ENCODE results near the gene ADARB2. TPM values are rescaled to one million over a fixed set of nuclear protein-coding genes. Genes with fewer than 3 reads are reported as not detected.
"Not testable (repeated sequence)": the region's sequence is repeated elsewhere in the genome, so short reads cannot be mapped to it uniquely, and the experiment has no call there.

The ADARB2 gene
- total RNA-seq, 1 donor from 2014 or later: 0.19 TPM

DNA sequence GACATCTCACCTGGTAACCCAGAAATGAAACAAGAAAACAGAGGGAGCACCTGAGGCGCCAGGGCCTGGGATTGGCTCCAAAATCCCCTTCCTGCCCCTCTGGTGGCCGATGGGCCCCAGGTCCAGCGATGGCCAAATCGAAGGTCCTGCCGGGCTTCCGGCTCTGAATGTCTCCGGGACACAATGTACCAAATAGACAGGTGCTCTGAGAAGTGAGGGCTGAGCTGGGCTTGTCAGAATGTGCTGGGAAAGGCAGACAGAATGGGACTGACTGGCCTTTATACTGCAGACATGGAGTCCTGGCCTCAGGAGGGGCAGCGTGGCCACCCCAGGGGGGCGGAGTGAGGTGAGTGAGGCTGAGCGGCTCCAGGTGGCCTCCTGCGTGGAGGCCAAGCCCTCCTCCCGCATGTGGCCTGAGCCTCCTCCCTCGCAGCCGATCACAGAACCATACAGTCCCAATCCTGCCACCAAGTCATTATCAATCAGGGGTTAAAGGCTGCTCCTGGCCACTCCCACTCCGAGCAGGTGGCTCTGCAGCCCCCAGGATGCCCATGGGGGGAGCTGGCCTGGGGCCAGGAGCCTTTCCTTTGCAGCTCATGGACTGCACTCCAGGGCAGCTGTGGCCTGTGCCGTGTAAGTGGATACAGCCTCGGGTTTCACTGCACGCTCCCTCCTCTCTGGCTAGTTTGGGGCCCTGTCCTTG lies 185.5 kb downstream of the ADARB2 start:
- no peak for DNase-seq (ENCODE audit: low read depth)

DNA sequence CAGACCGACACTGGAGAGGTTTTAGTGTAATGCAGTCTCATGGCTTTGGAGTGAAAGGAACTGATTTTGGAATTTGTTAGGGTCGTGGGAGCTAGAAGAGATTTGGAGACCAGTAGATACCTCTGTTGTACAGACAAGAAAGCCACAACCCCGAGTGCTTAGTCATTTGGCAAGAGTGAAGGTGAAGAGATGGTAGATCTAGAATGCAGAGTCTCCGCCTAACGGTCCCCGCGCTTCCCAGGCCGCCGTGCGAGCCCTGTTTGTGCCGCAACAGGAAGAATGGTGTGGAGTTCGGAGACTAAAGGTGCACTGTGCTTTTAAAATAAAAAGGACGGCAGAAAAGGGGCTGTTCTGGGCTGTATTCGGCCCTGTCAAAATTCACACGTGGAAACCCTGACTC lies 186.7 kb downstream of the ADARB2 start:
- DNase-seq (ENCODE audit: low read depth): no peak

DNA sequence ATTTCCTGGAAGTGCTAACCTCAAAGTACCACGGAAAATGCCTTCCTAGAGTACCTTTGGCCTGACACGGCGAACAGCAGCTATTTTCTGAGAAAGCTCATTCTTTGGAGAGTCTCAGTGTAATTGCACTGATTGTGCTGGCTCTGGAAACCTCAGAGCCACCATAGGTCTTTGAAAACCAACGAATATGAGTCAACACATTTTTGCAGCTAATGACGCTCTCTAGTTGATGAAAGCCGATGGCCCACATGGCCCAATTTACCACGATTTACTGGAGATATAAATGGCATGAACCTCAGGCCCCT lies 187.1 kb downstream of the ADARB2 start:
- no peak for DNase-seq (ENCODE audit: low read depth)

DNA sequence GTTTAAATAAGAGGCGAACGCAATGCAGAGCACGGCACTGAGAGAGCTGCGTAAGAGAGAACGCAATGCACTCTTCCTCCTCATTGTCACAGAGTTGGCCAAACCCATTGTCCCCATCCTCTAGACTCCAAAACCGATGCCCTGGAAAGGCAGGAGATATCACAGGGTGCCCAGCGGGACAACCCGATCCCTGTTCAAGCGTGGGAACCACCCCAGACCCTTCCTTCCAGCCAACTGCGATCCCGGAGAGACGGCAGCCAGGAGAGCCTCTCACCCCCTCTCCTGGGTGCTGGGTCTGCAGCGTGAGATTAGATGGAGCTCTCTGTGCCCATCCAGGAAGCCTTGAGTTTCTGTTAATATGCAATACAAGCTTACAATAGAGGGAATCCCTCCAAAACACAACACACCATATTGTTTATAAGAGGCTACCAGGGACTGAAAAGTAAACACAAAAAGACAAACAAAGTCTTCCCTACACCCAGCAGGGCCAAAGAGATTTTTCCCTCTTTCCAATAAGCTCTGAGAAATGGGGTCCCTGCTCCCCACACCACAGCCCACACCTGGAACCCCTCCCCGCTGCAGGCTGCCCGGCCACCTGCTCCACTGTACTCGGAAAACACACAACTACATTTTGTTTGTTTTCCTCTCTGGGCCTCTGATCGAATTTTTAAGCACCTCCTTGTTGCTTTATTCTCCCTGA lies 187.6 kb downstream of the ADARB2 start:
- DNase-seq (ENCODE audit: low read depth): no peak

DNA sequence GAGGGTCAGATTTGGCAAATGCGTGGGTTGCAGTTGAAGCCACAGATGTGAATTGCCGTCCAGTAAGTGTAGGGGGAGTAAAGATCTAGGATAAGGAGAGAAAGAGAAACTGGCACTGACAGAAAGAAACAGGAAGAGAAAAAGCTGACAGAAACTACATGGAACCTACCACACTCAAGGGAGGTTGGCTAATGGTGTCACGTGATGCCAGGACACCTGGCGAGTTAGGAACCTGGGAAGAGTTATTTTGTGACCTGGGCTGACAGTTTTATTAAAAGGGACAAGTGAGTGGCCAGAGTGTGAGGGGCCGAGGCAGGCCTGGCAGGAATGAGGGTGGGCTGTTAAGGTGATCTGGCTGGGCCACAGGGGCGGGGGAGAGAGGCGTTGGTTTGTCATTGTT lies 188.7 kb downstream of the ADARB2 start:
- no peak for DNase-seq (ENCODE audit: low read depth)

DNA sequence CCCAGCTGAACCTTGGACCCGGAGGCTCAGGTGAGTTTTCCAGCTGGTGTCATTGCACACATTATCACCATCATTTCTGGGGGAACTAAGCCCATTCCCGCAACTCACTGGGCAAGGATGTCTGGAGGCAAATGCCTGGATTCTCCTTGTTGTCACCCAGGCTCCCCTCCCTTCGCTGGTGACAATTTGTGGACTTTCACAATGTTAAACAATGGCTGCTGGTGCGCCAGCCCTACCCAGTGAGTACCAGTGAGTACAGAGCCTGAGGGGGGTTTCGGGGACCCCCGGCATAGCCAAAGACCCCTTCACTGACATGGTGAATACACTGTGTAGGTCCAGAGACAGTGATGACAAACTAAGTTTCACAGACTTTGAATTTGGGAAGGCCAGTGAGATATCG lies 189.2 kb downstream of the ADARB2 start:
- DNase-seq (ENCODE audit: low read depth): no peak

DNA sequence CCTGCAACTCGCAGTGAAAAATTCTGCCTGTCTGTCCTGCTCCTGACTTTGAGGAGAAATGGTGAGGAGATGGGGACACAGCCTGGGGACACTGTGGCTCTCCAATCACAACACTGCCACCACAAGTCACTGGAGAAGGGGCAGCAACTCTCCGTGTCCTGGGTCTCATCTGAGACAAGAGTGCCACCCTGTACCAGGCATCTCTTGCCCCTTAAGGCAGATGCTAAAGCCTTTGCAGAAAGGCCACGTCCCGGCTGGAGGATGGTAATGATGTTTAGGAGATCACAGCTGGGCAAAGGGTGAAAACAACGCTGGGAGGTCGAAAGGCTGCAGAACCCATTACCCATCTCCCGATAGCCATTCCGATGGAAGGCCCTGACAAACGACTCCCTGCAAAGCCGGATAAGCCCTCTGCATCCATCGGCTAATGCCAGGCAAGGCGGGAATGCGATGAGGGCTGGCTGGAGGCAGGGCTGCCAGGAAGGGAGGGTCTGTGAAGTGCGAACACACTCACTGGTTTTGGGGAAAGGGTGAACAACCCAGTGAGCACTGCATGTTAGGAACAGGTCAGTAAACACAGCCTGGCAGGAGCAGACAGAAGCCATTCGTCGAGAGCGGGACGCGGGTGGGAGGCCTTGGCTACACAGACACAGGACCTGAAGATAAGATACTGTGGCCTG lies 190.8 kb downstream of the ADARB2 start:
- DNase-seq (ENCODE audit: low read depth): no peak

DNA sequence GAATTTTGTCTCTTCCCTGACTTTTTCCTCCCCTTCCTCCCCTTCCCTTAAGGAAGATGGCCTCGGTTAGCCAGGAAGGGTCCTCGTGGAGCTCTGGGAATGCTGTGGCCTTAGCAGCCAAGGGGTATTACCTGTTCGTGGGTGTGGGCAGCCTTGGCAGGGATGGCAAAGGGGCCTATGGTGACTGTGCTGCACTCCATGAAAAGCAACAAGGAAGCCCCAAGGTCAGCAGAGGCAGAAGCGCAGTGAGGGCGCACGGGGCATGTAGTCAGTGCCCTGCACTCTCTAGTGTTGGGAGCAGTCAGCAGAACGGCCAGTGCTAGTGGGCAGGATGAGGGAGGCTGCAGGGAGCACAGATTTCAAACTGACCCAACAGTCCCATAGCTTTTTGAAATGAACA lies 191.8 kb downstream of the ADARB2 start:
- DNase-seq (ENCODE audit: low read depth): no peak

DNA sequence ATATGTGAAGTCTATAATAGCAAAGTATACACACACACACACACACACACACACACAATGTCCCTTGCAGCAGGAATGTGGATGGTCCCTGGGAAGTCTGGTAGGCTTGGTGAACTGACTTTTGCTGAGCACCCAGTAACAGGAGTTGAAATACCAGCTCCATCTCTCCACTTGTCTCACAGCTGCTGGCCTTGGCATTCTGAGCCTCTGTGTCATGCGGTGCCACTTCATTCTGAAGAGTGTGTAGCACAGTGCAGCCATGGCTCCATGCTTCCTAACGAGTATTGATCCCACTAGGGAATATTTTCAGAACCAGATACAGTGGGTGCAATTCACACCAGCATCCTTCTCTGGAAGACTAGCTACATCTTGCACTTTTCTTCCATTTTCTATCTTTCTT lies 192.4 kb downstream of the ADARB2 start:
- DNase-seq (ENCODE audit: low read depth): no peak

DNA sequence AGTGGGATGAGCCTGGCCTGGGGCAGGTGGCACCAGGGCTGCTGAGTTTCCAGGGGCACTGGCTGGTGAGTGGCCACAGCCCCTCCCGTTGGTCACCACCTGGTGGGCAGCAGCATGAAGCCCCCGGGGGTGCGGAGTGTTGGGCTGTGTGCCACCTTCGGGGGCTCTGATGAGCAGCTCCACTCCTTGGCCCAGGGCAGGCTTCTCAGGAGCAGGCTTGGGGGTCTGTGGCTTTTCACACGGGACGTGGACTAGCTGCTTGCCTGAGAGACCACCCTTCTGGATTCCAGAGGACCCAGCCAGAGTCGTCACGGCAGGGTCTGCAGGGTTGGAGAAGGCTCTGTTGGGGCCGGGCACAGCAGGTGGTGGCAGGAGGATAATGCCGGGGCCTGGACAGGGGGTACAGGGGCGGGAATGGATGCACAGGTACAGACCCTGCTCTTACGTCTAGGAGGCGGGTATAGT lies 193.1 kb downstream of the ADARB2 start:
- DNase-seq (ENCODE audit: low read depth): no peak

DNA sequence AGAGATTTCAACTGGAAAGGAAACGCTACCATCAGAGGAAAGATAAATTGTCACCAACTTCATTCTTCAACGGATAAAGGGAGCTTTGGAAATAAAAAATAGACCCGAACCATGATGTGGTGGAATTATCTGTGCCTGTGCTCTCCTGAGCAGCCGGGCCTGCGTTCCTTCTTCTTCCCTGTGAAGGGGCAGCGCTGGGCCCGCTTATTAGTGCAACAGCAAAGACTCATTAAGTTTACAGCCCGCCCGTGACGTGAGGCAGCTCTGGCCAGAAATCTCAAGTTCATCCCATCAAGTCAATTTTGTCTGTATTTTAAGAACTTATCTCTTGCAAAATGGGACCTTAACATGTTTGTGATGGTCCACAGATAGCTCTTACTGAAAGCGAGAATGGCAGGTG lies 193.7 kb downstream of the ADARB2 start:
- DNase-seq (ENCODE audit: low read depth): no peak

DNA sequence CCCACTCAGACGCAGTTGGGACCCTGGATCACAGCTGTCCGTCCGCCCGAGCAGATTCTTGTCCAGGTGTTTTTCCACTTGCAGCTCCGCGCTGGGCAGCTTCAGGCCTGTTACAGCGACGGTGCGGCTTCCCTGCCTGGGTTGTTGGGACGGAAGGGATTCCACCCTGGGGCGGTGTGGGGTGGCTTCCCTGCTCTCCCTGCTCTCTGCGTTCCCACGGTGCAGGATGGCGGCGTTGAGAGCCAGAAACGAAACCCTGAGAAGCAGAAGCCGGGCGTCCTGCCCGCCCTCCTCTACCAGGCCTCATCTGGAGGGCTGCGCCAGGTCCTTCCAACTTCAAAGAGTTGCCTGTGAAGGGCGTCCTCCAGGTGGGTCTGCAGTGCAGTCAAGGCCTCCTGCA lies 194.4 kb downstream of the ADARB2 start:
- DNase-seq (ENCODE audit: low read depth): no peak

DNA sequence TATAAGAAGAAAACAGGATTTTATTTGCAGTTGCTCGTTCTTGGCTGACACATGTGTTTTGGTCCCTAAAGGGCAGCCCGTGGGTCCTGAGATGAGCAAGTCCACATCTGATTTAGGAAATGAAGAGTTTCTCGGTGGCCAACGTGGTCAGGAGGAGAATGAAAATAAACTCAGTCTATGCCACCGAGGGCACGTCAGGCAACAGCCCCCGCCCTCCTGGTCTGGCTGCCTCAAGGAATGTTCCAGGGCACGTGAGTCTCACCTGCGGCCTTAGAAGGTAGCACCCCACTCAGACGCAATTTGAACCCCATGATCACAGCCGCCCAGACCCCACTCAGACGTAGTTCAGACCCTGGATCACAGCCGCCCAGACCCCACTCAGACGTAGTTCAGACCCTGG lies 197.2 kb downstream of the ADARB2 start:
- DNase-seq (ENCODE audit: low read depth): no peak

DNA sequence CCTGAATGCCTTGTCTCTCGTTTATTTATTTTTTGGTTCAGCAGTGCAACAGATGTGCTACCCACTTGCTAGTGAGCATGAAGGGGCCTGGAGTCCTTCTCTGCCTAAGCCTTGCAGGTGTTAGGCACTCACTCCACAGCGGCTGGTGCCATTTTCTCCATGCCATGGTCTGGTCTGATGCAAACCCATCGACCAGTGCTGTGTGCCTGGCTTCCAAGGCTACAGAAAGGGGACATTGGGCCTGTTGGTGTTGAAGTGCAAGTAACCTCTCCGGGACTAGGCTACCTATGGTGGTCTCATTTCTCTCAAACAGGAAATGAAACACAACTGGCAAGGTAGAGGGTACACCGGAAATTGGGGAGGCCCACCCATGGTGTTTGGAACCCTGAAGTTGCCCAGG lies 198.1 kb downstream of the ADARB2 start:
- DNase-seq (ENCODE audit: low read depth): no peak

DNA sequence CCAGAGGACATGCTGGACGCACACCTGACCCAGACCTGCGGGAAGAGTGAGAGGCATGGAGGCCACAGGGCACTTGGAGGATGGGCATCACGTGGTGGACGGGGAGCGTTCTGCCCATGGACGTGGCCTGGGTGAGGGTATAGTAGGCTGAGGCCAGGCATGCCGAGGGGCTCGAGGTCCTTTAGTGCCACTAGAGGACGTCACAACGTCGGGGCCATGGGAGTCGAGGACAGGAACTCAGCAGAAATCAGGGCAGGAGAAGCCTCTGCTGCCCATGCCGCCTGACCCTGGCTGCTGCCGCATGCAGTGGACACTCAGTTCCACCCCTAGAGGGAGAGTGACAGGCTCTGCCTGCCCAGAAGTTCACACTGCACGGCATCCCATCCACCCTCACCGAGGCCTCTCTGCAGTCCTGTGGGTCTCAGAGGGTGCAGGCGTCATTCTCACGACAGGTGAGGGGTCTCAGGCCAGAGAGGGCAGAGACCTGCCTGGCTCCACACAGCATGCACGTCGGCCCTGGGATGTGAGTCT lies 198.7 kb downstream of the ADARB2 start:
- DNase-seq (ENCODE audit: low read depth): no peak

DNA sequence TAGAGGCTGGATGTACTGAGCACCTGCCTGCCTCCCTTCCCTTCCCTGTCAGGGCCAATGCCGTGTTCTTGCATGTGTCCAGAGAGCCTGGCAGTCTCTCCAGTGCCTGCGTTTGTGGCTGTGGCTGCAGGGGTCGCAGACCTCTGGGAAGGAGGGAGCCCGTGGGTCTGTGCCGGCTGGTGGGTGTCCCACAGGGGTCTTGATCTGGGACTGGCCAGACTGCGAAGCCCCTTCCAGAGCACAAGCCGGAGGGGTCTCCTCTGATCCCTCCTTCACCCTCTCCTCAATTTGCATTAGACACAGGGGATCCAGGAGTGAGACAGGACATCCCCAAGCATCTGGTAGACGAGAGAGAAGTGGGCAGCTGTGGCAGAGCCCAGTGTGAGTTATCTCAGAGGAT lies 199.2 kb downstream of the ADARB2 start:
- DNase-seq (ENCODE audit: low read depth): no peak

DNA sequence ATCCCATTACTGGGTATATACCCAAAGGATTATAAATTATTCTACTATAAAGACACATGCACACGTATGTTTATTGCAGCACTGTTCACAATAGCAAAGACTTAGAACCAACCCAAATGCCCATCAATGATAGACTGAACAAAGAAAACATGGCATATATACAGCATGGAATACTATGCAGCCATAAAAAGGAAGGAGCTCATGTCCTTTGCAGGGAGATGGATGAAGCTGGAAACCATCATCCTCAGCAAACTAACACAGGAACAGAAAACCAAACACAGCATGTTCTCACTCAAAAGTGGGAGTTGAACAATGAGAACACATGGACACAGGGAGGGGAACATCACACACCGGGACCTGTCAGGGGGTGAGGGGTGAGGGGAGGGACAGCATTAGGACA lies 199.9 kb downstream of the ADARB2 start:
- not testable (repeated sequence) for DNase-seq (ENCODE audit: low read depth)

DNA sequence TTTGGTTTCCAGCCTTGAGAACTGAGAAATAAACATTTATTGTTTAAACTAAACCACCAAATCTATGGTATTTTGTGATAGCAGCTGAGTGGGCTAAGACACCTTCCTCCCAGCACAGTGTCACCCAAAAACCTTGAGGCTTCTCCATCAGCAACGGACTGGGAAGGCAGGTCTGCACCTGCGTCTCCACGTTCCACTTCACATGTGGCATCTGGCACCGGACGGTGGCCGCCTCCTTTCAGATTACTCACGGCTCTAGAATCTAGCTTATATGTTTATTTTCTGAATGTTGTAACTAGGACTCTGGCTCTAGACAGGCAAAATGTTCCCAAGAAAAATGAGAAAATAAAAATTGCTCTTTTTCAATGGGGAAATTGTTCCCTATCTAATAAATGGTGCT lies 201.0 kb downstream of the ADARB2 start:
- DNase-seq (ENCODE audit: low read depth): no peak

DNA sequence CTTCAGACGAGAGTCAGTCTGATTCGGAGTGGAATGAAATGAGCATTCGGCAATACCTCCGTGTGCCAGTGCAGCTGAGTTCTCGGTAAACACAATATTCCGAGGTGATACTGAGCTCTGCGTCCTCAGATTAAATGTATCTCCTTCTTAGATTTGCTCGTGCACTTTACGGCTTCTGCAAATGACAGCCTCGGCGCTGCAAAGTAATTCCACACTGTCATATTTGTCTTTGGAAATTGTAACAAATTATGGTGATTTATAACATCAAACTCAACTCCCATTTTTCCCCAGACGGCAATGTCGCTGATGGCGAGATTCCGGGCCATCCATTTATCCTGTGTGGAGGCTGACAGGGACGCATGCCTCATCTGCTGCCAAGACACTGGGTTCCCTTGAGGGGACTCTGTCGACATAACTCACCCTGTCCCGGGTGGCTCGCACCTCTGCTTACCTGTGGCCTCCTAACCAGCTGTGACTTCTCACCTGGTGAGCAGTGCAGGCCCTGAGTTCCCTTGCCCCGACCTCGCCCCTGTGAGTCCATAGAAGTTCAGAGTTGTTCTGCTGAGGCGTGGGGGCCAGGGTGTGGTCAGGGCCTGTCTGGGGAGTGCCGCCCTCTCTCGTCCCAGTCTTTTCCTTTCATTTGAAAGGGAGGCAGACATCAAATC lies 201.9 kb downstream of the ADARB2 start:
- DNase-seq (ENCODE audit: low read depth): no peak

DNA sequence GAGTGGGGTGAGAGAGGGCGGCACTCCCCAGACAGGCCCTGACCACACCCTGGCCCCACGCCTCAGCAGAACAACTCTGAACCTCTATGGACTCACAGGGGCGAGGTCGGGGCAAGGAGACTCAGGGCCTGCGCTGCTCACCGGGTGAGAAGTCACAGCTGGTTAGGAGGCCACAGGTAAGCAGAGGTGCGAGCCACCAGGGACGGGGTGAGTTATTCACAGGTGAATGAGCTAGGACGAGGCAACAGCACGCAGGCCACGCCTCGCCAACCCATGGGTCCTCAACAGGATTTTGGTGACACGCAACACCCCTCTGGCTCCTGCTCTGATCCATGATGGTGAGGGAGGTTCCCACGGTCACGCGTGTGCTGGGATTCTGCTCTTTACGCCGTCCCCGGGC lies 202.5 kb downstream of the ADARB2 start:
- no peak for DNase-seq (ENCODE audit: low read depth)

DNA sequence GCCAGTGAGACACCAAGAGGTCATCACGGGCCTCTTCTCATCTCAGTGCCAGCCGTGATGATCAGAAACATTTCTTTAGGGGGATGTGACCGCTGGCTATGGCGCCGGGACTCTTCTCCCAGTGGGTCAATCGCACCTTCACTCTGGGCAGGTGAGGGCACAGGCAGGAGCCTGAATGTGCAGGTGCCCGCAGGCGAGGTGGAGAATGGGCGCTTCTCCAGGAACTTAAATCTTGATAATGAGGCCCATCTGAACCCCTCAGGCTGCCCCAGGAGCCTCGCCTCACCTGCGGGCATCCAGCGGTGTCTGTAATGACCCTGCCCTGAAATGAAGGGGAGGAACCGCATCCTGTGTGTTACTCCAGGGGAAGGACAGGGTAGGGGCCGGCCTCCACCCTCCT lies 204.7 kb downstream of the ADARB2 start:
- no peak for DNase-seq (ENCODE audit: low read depth)

Measured in myocyte (in vitro differentiated cells).